Stimulated activated CD8-positive, alpha-beta memory T cell treated with anti-CD3 and anti-CD28 coated beads, Interleukin-2, amount 100 ng/mL, for 48 hours (primary cell): ENCODE results near the gene MCAT.

ENCODE experiments used
- DNase-seq, 2 donors: peaks; one replicate each; pipeline ENCODE4 v3.0.0-alpha.2; 2020; ENCODE audit warnings: low read depth in 2 of 2

Gene MCAT

GRCh38 chr22:43173566-43173965 lies 30.4 kb upstream of the MCAT start:
- DNase-seq: no peak

GRCh38 chr22:43172191-43172590 lies 29.0 kb upstream of the MCAT start:
- no peak for DNase-seq

GRCh38 chr22:43171607-43172006 lies 28.4 kb upstream of the MCAT start:
- no peak for DNase-seq

GRCh38 chr22:43171019-43171491 lies 27.9 kb upstream of the MCAT start:
- no peak for DNase-seq

GRCh38 chr22:43170131-43170480 lies 26.9 kb upstream of the MCAT start:
- DNase-seq: no peak

GRCh38 chr22:43169310-43170130 lies 26.3 kb upstream of the MCAT start:
- DNase-seq: no peak

- DNase-seq: no peak
These were observed 25.5 kb upstream of the MCAT start for GRCh38 chr22:43168471-43169309.

GRCh38 chr22:43167001-43167589 lies 23.9 kb upstream of the MCAT start:
- no peak for DNase-seq

GRCh38 chr22:43166132-43166930 lies 23.1 kb upstream of the MCAT start:
- no peak for DNase-seq

GRCh38 chr22:43164636-43165035 lies 21.4 kb upstream of the MCAT start:
- no peak for DNase-seq

- no peak for DNase-seq
These were observed 20.1 kb upstream of the MCAT start for GRCh38 chr22:43163241-43163795.

GRCh38 chr22:43162412-43163150 lies 19.4 kb upstream of the MCAT start:
- DNase-seq: no peak

- DNase-seq: no peak
These were observed 17.4 kb upstream of the MCAT start for GRCh38 chr22:43160497-43161126.

- no peak for DNase-seq
These were observed 16.4 kb upstream of the MCAT start for GRCh38 chr22:43159484-43160178.

GRCh38 chr22:43158778-43159483 lies 15.7 kb upstream of the MCAT start:
- no peak for DNase-seq

- DNase-seq: no peak
These were observed 14.8 kb upstream of the MCAT start for GRCh38 chr22:43157874-43158546.

GRCh38 chr22:43156413-43156812 lies 13.2 kb upstream of the MCAT start:
- no peak for DNase-seq

GRCh38 chr22:43155789-43156188 lies 12.6 kb upstream of the MCAT start:
- no peak for DNase-seq
